GM23248 (cell line): ENCODE results near the gene SUN1.

Experiments used
- EZH2 ChIP-seq: fragments of 200-600 bp; sonication (generic); IDR thresholded peaks from 2 replicates; pipeline ENCODE4 v1.6.1; 2018; ENCODE audit warnings: antibody characterized with exemption, mild to moderate bottlenecking; ENCODE audit not compliant: insufficient read depth, poor library complexity, severe bottlenecking
- EZH2phosphoT487 ChIP-seq: fragments of 200-600 bp; sonication (generic); IDR thresholded peaks from 2 replicates; pipeline ENCODE4 v1.6.1; 2018; ENCODE audit warnings: antibody characterized with exemption, moderate library complexity, mild to moderate bottlenecking, low read depth; ENCODE audit not compliant: insufficient read depth

DNA sequence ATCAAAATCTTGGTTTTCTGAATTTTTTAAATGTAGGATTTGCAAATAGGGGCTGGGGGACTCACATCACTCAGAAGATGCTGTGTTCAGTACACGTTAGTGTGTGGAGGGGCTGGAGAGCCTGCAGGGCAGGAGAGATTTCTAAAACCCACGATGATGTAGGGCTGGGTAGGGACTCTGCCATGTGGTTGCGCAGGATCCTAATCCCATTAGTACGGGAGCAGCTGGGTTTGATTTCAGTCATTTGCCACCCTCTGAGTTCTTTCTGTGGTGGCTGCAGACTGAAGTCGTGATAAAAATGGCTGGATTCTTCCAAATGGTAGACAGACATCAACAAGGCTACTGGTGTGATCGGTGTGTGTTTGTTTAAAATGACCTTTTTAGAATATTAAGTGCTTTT lies 29.9 kb downstream of the SUN1 start:
- no peak for TF ChIP-seq EZH2
- TF ChIP-seq EZH2phosphoT487: no peak
